GM20431 (cell line): ENCODE measurements around the gene HPSE2.

Experiments
- in situ Hi-C: fragments of 300-500 bp; cut with MseI, MboI; formaldehyde crosslinking; loops from one replicate; pipeline ENCODE4 v1.15.0; 2020; ENCODE audit warnings: low sequenced_read_pairs; ENCODE audit not compliant: unreplicated experiment

Gene HPSE2

GRCh38 chr10:98458809-98459784 lies 776.6 kb downstream of the HPSE2 start:
- in situ Hi-C loops, result loop anchor here (25.0 kb wide), 1 partner anchor 778 kb away; the partner anchor contains the start of gene HPSE2

- in situ Hi-C loops, result loop anchor here (25.0 kb wide), 1 partner anchor 780 kb away; the partner anchor contains the start of gene HPSE2
Measured at GRCh38 chr10:98457721-98458120, 777.9 kb downstream of the HPSE2 start.

DNA sequence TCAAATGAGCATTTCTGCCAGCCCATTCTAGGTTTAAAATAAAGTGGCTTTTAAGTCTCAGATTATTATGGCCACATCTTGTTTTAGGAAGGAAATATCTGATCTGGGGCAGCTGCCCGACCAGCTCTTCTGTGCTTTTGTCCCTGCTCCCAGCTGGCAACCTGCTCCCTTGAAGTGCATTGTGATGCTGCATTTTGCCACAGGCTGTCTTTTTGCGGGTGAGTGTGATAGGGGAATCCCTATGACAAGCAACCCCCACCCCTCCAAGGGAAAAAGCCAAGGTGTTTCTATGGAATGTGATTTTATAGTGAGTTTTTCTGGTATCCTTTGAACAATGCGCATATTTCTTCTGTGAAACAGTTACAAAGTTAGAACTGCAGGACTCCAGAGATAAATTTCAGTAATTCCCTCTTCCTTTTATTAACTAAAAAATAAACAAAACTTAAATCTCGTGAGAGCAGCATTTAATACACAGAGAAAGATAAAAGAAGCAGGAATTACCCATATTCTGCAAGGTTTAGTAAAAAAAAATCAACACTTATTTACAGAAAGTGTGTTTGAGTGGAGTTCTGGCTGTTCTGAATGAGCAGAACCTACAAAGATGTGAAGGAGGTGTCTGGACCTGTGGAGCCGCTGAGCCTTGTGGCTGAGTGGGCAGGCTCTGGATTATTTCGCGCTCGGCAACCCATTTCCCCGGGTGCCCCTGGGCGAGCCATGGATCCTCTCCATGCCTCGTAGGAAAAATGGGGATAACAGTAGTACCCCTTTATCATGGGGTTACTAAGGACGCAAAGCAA lies 778.8 kb downstream of the HPSE2 start:
- in situ Hi-C loops, result loop anchor here (25.0 kb wide), 1 partner anchor 780 kb away; the partner anchor contains the start of gene HPSE2

GRCh38 chr10:98456043-98456570 lies 779.5 kb downstream of the HPSE2 start:
- in situ Hi-C loops, result loop anchor here (25.0 kb wide), 1 partner anchor 781 kb away; the partner anchor contains the start of gene HPSE2

- in situ Hi-C loops, result loop anchor here (25.0 kb wide), 1 partner anchor 784 kb away; the partner anchor contains the start of gene HPSE2
Measured at GRCh38 chr10:98453729-98454128, 781.9 kb downstream of the HPSE2 start.

DNA sequence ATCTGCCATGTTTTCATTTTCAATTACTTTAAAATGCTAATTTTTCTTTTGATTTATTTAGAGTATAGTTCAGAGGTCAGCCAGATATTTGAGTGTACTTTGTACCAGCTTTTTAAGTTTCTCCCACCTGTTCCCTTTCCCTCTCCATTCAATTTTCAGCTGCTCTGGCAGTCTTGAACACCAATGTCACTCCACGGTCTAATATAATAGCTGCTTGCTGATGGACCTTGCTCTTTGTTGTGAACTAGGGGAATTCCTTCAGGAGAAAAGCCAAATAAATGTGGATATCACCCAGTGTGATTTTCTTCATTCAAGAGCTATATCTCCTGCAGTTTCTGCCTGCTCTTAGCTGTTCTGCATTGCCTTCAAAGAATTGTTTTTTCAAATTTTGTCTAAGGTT lies 785.0 kb downstream of the HPSE2 start:
- in situ Hi-C loops, result loop anchor here (25.0 kb wide), 1 partner anchor 787 kb away; the partner anchor contains the start of gene HPSE2

GRCh38 chr10:98449287-98449686 lies 786.4 kb downstream of the HPSE2 start:
- in situ Hi-C loops, result no loop called here

GRCh38 chr10:98446661-98447221 lies 788.9 kb downstream of the HPSE2 start, which contains the start of gene HPS1:
TSS of gene HPS1 (minus strand) at chr10:98446935. CDS start at chr10:98443240, 3,695 bp downstream.
- in situ Hi-C loops, result no loop called here

DNA sequence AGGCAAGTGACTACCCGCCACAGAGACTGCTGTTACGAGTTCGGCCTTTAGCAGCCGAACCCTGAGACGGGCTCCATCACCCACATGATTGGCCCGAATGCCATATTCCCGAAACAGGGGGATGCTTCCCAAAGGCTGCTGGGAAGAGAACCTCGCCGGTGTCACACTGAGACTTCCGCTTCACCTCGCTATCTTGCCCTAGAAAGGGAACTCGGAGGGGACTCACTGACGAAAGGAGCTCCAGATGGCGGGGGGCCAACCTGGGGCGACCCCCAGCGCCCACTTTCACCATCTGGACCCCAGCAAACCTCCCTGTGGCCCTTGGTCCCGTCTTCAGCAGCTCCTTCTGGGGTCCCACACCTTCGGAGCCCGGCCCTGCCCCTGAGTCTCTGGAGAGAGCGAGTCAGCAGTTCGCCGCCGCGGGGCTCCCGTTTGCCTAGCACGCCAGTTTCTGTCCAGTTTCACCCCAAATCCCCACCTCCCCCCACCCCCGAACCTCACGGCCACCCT lies 789.4 kb downstream of the HPSE2 start:
- in situ Hi-C loops, result no loop called here

- in situ Hi-C loops, result no loop called here
Measured at GRCh38 chr10:98445200-98445812, 790.3 kb downstream of the HPSE2 start.

GRCh38 chr10:98444314-98445006 lies 791.2 kb downstream of the HPSE2 start:
- in situ Hi-C loops, result no loop called here

- in situ Hi-C loops, result no loop called here
Measured at GRCh38 chr10:98438715-98439114, 796.9 kb downstream of the HPSE2 start.

DNA sequence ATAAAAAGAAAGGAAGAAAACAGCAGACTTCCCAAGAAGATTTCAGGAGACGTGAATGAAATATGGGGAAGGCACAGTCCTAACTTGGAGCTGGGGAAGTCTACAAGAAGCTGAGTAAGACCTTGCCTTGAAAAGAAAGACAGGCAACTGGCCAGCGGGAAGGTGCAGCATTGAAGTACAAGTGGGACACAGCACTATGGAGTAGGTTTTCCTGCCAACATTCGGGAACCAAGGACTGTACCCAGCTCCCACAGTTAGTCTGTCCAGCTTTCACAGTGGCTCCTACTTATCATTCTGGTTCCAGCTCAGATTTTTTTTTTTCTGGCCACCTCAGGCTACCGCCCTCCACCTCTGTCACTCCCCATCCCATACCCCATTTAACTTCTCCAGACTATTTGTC lies 798.9 kb downstream of the HPSE2 start:
- in situ Hi-C loops, result no loop called here

DNA sequence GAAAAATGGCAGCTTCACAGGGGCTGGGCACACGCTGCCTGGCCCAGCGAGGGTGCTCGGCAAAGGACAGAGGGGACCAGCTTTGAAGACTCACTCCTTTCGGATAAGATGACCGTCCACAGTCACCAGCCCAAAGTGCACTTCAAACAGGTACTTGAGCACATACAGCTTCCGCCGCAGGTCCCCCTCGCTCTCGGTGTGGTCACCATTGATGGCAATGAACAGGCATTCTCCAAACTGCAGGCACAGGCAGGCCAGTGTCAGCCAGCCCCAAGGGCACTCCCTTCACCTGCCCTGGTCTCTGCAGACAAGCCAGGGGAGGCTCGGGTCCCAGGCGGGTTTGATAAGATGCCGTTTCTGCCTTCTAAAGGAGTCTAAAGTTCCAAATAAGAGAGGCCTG lies 800.5 kb downstream of the HPSE2 start:
- in situ Hi-C loops, result no loop called here

DNA sequence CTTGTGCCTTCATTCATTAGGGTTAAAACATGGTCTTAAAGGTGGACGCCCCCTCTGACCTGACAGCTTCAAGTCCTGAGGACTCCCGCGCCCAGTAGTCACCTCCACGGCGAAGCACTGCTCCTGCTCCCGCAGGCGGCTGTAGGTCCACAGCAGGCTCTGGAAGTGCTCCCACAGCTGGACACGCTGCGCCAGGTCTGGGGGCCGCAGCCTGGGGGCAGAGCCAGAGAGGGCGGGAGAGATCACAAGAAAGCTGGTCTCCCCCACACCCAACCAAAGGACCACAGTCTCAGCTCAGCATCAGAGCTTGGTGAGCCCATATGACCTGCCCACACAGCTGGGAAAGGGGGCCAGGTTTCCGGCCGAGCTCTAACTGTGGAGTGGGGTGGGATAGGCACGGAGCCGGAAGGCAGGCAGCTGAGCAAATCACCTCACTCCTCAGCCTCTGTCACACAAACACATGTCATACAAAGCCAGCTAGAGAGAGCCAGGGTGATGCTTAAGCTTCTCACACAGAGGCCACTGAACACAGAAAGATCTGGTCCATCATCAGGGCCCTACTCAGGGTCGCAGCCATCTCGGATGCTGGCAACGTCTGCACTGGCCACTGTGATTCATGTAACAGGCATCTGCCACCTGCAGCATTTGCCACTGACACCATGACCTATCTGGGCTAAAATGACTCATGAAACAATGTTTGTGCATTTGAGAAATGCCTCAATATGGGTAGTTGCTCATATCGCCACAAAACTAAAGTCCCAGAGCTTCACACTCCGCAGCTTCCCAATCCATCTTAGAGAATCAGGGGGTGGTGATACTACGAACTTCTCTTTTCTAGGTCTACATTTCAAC lies 801.5 kb downstream of the HPSE2 start:
- in situ Hi-C loops, result no loop called here

- in situ Hi-C loops, result no loop called here
Measured at GRCh38 chr10:98433371-98433770, 802.3 kb downstream of the HPSE2 start.

DNA sequence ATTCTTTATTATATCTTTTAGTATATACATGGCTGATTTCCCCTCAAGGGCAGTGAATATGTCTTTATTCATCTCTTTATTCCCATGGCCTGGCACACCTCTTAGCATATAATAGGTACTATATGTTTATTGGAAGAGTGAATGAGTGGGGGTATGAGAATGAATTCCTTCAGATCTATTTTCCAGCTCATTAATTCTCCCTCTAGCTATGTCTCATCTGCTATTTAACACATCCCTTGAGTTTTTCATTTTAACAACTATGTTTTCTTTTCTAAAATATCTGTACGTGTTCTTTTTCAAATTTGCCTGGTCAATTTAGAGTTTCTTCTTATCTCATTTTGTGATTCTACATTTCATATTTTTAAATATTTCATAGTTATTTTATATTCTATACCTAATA lies 803.3 kb downstream of the HPSE2 start:
- in situ Hi-C loops, result no loop called here

DNA sequence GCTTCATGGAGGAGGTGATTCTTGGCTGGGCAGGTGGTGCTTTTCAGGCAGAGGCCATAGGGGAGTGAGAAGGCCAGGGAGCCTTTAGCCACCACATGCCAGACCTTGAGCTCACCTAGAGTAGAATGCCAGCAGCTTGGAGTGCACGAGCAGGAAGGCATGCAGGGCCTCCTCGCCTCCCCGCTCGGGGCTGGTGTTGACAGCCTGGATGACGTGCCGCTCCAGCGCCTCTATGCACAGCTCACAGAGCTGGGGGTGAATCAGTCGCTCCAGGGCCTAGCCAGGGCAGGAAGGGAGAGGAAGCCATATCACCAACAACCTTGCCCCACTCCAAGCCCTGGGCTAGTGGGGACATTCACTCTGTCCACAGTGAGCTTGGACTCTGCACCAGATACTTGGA lies 804.6 kb downstream of the HPSE2 start:
- in situ Hi-C loops, result no loop called here
